ENCODE data around the gene WNT10A.

The WNT10A gene

GRCh38 chr2:218878926-218879761 is 1.5 kb upstream of the WNT10A start:
- Histone ChIP-seq H3K4me1 (ENCODE audit: control insufficient read depth, insufficient read depth, low read length) (peaks cover 3% of the 10 kb centered on the region), H3K27ac (ENCODE audit: extremely low read depth, low read depth, low read length) (no peak overlapping the region), H3K36me3 (ENCODE audit: control insufficient read depth in 2 of 2, insufficient read depth in 1 of 2, low read length in 2 of 2) (no peaks in the 10 kb centered on the region), H3K9me3 (ENCODE audit: control insufficient read depth, insufficient read depth, low read depth, low read length) (no peaks in the 10 kb centered on the region), H3K4me3 (ENCODE audit: low read depth, low read length) (no peak overlapping the region)
- ChIA-PET CTCF (interaction anchor here (0.6 to 17.7 kb wide), 6 partner anchors 8 to 192 kb away, joined by 3 to 552 read pairs (median 6); no protein-coding TSS in a partner anchor), POLR2A (interaction anchor here (1.3 kb wide), 1 partner anchor 19 kb away, joined by 6 read pairs; no protein-coding TSS in a partner anchor)
- TF ChIP-seq ZBTB48 (tag by site-specific recombination; IDR thresholded peaks at IDR 0.05) (no peak), ZNF398 (tag by site-specific recombination; IDR thresholded peaks at IDR 0.05) (peak; percentile 54; the same call in 1 of the 2 replicates), KLF17 (tag by site-specific recombination; IDR thresholded peaks at IDR 0.05) (0 out of 2 replicates have a peak, but pooled peaks have one; percentile 13), ZBTB26 (tag by site-specific recombination; optimal IDR thresholded peaks at IDR 0.05) (no peak), KLF1 (tag by site-specific recombination; IDR thresholded peaks at IDR 0.05) (peak; percentile 23; the same call in 1 of the 2 replicates), ZNF341 (tag by site-specific recombination; IDR thresholded peaks at IDR 0.05; ENCODE audit: low read depth) (peak; percentile 28; the same call in 1 of the 2 replicates), ZNF223 (tag by site-specific recombination; IDR thresholded peaks at IDR 0.05) (no peak), ZNF23 (tag by site-specific recombination; IDR thresholded peaks at IDR 0.05; ENCODE audit: borderline replicate concordance) (no peak)

GRCh38 chr2:218879776-218880101 is 913 bp upstream of the WNT10A start:
- TF ChIP-seq ZNF155 (tag by site-specific recombination; IDR thresholded peaks at IDR 0.05) (no peak), ZFP41 (tag by site-specific recombination; IDR thresholded peaks at IDR 0.05; ENCODE audit: borderline replicate concordance) (no peak), KLF9 (tag by site-specific recombination; IDR thresholded peaks at IDR 0.05; ENCODE audit: low read depth) (no peak), ZNF423 (tag by site-specific recombination; IDR thresholded peaks at IDR 0.05) (no peak), ZNF202 (tag by site-specific recombination; IDR thresholded peaks at IDR 0.05; ENCODE audit: borderline replicate concordance) (no peak), ZNF549 (tag by site-specific recombination; IDR thresholded peaks at IDR 0.05) (no peak), ZNF416 (tag by site-specific recombination; IDR thresholded peaks at IDR 0.05) (no peak), ZNF747 (tag by site-specific recombination; IDR thresholded peaks at IDR 0.05) (no peak), OSR2 (tag by site-specific recombination; IDR thresholded peaks at IDR 0.05) (no peak), ELK4 (IDR thresholded peaks at IDR 0.05; ENCODE audit: borderline replicate concordance, low read depth, low read length) (no peak), ZNF585B (tag by site-specific recombination; IDR thresholded peaks at IDR 0.05) (no peak), ZSCAN5A (tag by site-specific recombination; IDR thresholded peaks at IDR 0.05) (no peak), ZNF398 (tag by site-specific recombination; IDR thresholded peaks at IDR 0.05) (no peak), TCF7L2 (IDR thresholded peaks at IDR 0.05; ENCODE audit: borderline replicate concordance, low read depth, low read length) (no peak), HOXC10 (CRISPR knock-in tag; IDR thresholded peaks at IDR 0.05) (no peak)
- POLR2A ChIA-PET, result no interaction called here
- H3K27ac ChIP-seq (ENCODE audit: extremely low read depth, low read depth, low read length), result no peak overlapping the region
- no peaks in the 10 kb centered on the region for H3K9me3 ChIP-seq (ENCODE audit: control insufficient read depth, insufficient read depth, low read depth, low read length)
- H3K4me3 ChIP-seq (ENCODE audit: low read depth, low read length), result no peak overlapping the region
- peaks cover 3% of the 10 kb centered on the region for H3K4me1 ChIP-seq (ENCODE audit: control insufficient read depth, insufficient read depth, low read length)
- no peaks in the 10 kb centered on the region for H3K36me3 ChIP-seq (ENCODE audit: control insufficient read depth in 2 of 2, insufficient read depth in 1 of 2, low read length in 2 of 2)
- CTCF ChIA-PET, result interaction anchor here (0.6 to 17.7 kb wide), 5 partner anchors 8 to 755 kb away, joined by 3 to 552 read pairs (median 3); no protein-coding TSS in a partner anchor
